SK-N-SH (cell line): ENCODE results near the gene ZMYM2. TPM values are rescaled to one million over a fixed set of nuclear protein-coding genes. Genes with fewer than 3 reads are reported as not detected.

Experiments
- CTCF ChIA-PET: fragments of 300-600, 350-600 bp; formaldehyde crosslinking; extraction: SDS; loops from one replicate; lab custom pipeline; 2021; lab: Yijun Ruan, JAX
- POLR2A ChIA-PET: fragments of 350-600 bp; sonication (Branson Sonifier 250); formaldehyde crosslinking; extraction: SDS; loops from one replicate; lab custom pipeline; 2020; ENCODE audit warnings: antibody characterized with exemption, inconsistent platforms; lab: Yijun Ruan, JAX
- DNase-seq: peaks from one replicate; pipeline ENCODE4 v3.0.0; 2012
- H2AFZ ChIP-seq: fragments of 200-600 bp; sonication (generic); 2 replicates; pipeline ENCODE4 v1.8.1; 2016; ENCODE audit warnings: antibody characterized with exemption, mild to moderate bottlenecking, low read depth
- H3F3A ChIP-seq: fragments of 200-600 bp; sonication (generic); replicated peaks from 2 replicates; pipeline ENCODE3; 2016; ENCODE audit warnings: antibody characterized with exemption, mild to moderate bottlenecking; ENCODE audit not compliant: insufficient read depth
- H3K27ac ChIP-seq, 2 experiments: fragments of 200-500 bp in 1 of 2; fragments of 200-600 bp in 1 of 2; sonication (Bioruptor generic) in 1 of 2; sonication (generic), shearing (Covaris generic) in 1 of 2; 2 replicates each; pipeline versions ENCODE4 v1.5.1 to v1.6.1; 2014 to 2016; ENCODE audit warnings: low read depth in 2 of 2, inconsistent platforms in 1 of 2, low read length in 1 of 2, mild to moderate bottlenecking in 1 of 2, mixed read lengths in 1 of 2
- H3K27me3 ChIP-seq: fragments of 200-600 bp; sonication (generic), shearing (Covaris generic); 2 replicates; pipeline ENCODE4 v1.6.1; 2016; ENCODE audit warnings: mixed run types; ENCODE audit not compliant: insufficient read depth
- H3K36me3 ChIP-seq, 2 experiments: fragments of 200-500 bp in 1 of 2; fragments of 200-600 bp in 1 of 2; sonication (Bioruptor generic) in 1 of 2; sonication (generic) in 1 of 2; replicated peaks in 1 of 2; 2 replicates each; pipeline versions ENCODE3 to v1.5.1; 2014 to 2016; ENCODE audit warnings: low read length in 1 of 2, mild to moderate bottlenecking in 1 of 2; ENCODE audit not compliant: insufficient read depth in 2 of 2, control insufficient read depth in 1 of 2
- H3K4me1 ChIP-seq, 2 experiments: fragments of 200-500 bp in 1 of 2; fragments of 200-600 bp in 1 of 2; sonication (Bioruptor generic) in 1 of 2; sonication (generic), shearing (Covaris generic) in 1 of 2; 2 replicates each; pipeline versions ENCODE4 v1.5.1 to v1.6.1; 2014 to 2016; ENCODE audit warnings: low read depth in 1 of 2, low read length in 1 of 2, mixed run types in 1 of 2; ENCODE audit not compliant: insufficient read depth in 2 of 2, control insufficient read depth in 1 of 2
- H3K4me2 ChIP-seq: fragments of 200-600 bp; sonication (generic), shearing (Covaris generic); 2 replicates; pipeline ENCODE4 v1.6.1; 2017; ENCODE audit warnings: mixed run types
- H3K4me3 ChIP-seq, 2 experiments: fragments of 200-500 bp in 1 of 2; fragments of 200-600 bp in 1 of 2; sonication (Bioruptor generic) in 1 of 2; sonication (generic), shearing (Covaris generic) in 1 of 2; 2 replicates each; pipeline versions ENCODE4 v1.5.1 to v1.8.1; 2014 to 2016; ENCODE audit warnings: low read depth in 2 of 2, inconsistent platforms in 1 of 2, low read length in 1 of 2, mild to moderate bottlenecking in 1 of 2, mixed read lengths in 1 of 2, moderate library complexity in 1 of 2
- H3K79me2 ChIP-seq: fragments of 200-600 bp; sonication (generic); 2 replicates; pipeline ENCODE4 v1.8.1; 2017; ENCODE audit warnings: mild to moderate bottlenecking; ENCODE audit not compliant: insufficient read depth
- H3K9ac ChIP-seq: fragments of 200-600 bp; sonication (generic); 2 replicates; pipeline ENCODE4 v1.6.1; 2017; ENCODE audit warnings: mixed run types
- H3K9me2 ChIP-seq: fragments of 200-600 bp; sonication (generic); 2 replicates; pipeline ENCODE4 v1.6.1; 2017; ENCODE audit warnings: mixed run types
- H3K9me3 ChIP-seq: fragments of 200-600 bp; sonication (generic); 2 replicates; pipeline ENCODE4 v1.6.1; 2017; ENCODE audit warnings: mixed run types, mild to moderate bottlenecking, moderate library complexity
- H4K20me1 ChIP-seq: fragments of 200-600 bp; sonication (generic); 2 replicates; pipeline ENCODE4 v1.6.1; 2017; ENCODE audit warnings: mild to moderate bottlenecking, mixed run types; ENCODE audit not compliant: insufficient read depth
- CTCF ChIP-seq: fragments of 200-600 bp; sonication (generic); IDR thresholded peaks from 2 replicates; pipeline ENCODE4 v1.6.1; 2017; ENCODE audit warnings: antibody characterized with exemption, mild to moderate bottlenecking, moderate library complexity
- EZH2phosphoT487 ChIP-seq: fragments of 200-600 bp; sonication (generic); IDR thresholded peaks from 2 replicates; pipeline ENCODE4 v1.6.1; 2017; ENCODE audit warnings: low read depth, mixed run types, mild to moderate bottlenecking, antibody characterized with exemption, moderate library complexity, borderline replicate concordance
- FOXJ3 ChIP-seq: sonication (generic); formaldehyde crosslinking; IDR thresholded peaks from 2 replicates; pipeline ENCODE4 v1.5.1; 2020; ENCODE audit warnings: mild to moderate bottlenecking, missing genetic modification reagents
- GATA2 ChIP-seq: sonication (generic); formaldehyde crosslinking; IDR thresholded peaks from 2 replicates; pipeline ENCODE4 v1.5.0; 2020; ENCODE audit warnings: mild to moderate bottlenecking, missing genetic modification reagents
- IRF3 ChIP-seq: fragments of 150-350 bp; IDR thresholded peaks from 2 replicates; pipeline ENCODE4 v1.6.1; 2016; ENCODE audit warnings: mild to moderate bottlenecking, low read depth, low read length
- JUND ChIP-seq: IDR thresholded peaks from 2 replicates; pipeline ENCODE4 v1.4.0; 2012
- NFIC ChIP-seq: IDR thresholded peaks from 2 replicates; pipeline ENCODE4 v1.4.0; 2012; ENCODE audit warnings: borderline replicate concordance
- NRF1 ChIP-seq: IDR thresholded peaks from 2 replicates; pipeline ENCODE4 v1.6.1; 2012; ENCODE audit warnings: low read depth, mild to moderate bottlenecking, low read length
- POLR2AphosphoS5 ChIP-seq: IDR thresholded peaks from 2 replicates; pipeline ENCODE4 v1.6.1; 2012; ENCODE audit warnings: low read depth, low read length
- RAD21 ChIP-seq: IDR thresholded peaks from 2 replicates; pipeline ENCODE4 v1.6.1; 2012; ENCODE audit warnings: mild to moderate bottlenecking, low read length
- RFX5 ChIP-seq: IDR thresholded peaks from 2 replicates; pipeline ENCODE4 v1.6.1; 2012; ENCODE audit warnings: mild to moderate bottlenecking, improper control_type of control experiment, low read length
- SIN3A ChIP-seq: IDR thresholded peaks from 2 replicates; pipeline ENCODE4 v1.6.1; 2012; ENCODE audit warnings: low read depth, mild to moderate bottlenecking, low read length, moderate library complexity, borderline replicate concordance
- TAF1 ChIP-seq: IDR thresholded peaks from 2 replicates; pipeline ENCODE4 v1.6.1; 2012; ENCODE audit warnings: low read depth, mild to moderate bottlenecking, low read length, moderate library complexity, borderline replicate concordance
- TCF12 ChIP-seq: IDR thresholded peaks from 2 replicates; pipeline ENCODE4 v1.4.0; 2012
- USF2 ChIP-seq: fragments of 150-350 bp; IDR thresholded peaks from 2 replicates; pipeline ENCODE4 v1.6.1; 2017; ENCODE audit warnings: antibody characterized with exemption, low read length, low read depth, borderline replicate concordance
- ZBTB33 ChIP-seq: IDR thresholded peaks from 2 replicates; pipeline ENCODE4 v1.4.0; 2012; ENCODE audit warnings: low read depth, borderline replicate concordance
- WGBS: methylation state at CpG from one replicate; pipeline ENCODE4 v1.1.6; 2017; ENCODE audit warnings: low lambda C conversion rate; 5-methylcytosine and 5-hydroxymethylcytosine counted together
- polyA plus RNA-seq, 3 experiments: library from polyadenylated mRNA; depleted of rRNA; stranded (reverse); fragments of >200 nt; gene quantifications; 2 replicates each; pipeline ENCODE4 v1.2.3, GENCODE V29; 2012

Gene ZMYM2
- polyA plus RNA-seq, 1 of the 3 experiments (the other 2 are of a cell fraction): 11.5 TPM

GRCh38 chr13:20064128-20064527 is 105.6 kb downstream of the ZMYM2 start:
- H3K9ac ChIP-seq: no peak overlapping the region
- ChIA-PET CTCF (interaction anchor here (1.1 kb wide), 1 partner anchor 9 kb away, joined by 3 read pairs; no protein-coding TSS in a partner anchor), POLR2A (no interaction called here)
- TF ChIP-seq NRF1: no peak
- no peak for TF ChIP-seq CTCF
- no peak for TF ChIP-seq POLR2AphosphoS5
- TF ChIP-seq RAD21: no peak
- TF ChIP-seq JUND: no peak
- TF ChIP-seq IRF3: no peak
- no peak for TF ChIP-seq USF2
- TF ChIP-seq ZBTB33: no peak
- no peak for TF ChIP-seq RFX5
- TF ChIP-seq TAF1: no peak
- no peak for TF ChIP-seq FOXJ3 (CRISPR knock-in tag)
- no peak for TF ChIP-seq NFIC
- no peak for TF ChIP-seq GATA2 (CRISPR knock-in tag)
- TF ChIP-seq SIN3A: no peak
- TF ChIP-seq EZH2phosphoT487: no peak
- no peak for TF ChIP-seq TCF12
- H3K9me3 ChIP-seq: no peaks in the 10 kb centered on the region
- H3K27me3 ChIP-seq: no peaks in the 10 kb centered on the region
- H3K4me2 ChIP-seq: no peak overlapping the region
- no peak overlapping the region for H3K4me3 ChIP-seq
- H3K27ac ChIP-seq: no peak overlapping the region
- H3K9me2 ChIP-seq: no peaks in the 10 kb centered on the region
- peaks cover 85 to 90% of the 10 kb centered on the region in 2 experiments for H3K36me3 ChIP-seq
- no peak overlapping the region for H2AFZ ChIP-seq
- no peaks in the 10 kb centered on the region for H3K4me1 ChIP-seq
- H3K79me2 ChIP-seq: no peaks in the 10 kb centered on the region
- 93% methylated on average over 1 of the region's 1 CpG for WGBS
- H3F3A ChIP-seq: peaks cover 6% of the 10 kb centered on the region
- no peaks in the 10 kb centered on the region for H4K20me1 ChIP-seq
- no peak for DNase-seq
